GM19193 (cell line): ENCODE results near the gene SORBS2.

Experiments
- POLR2A ChIP-seq: IDR thresholded peaks from 4 replicates; pipeline ENCODE4 v1.6.1; 2011; ENCODE audit not compliant: insufficient read depth, insufficient read length; ENCODE audit errors: extremely low read depth

Gene SORBS2

GRCh38 chr4:185656467-185656931 is 155.5 kb downstream of the SORBS2 start:
- TF ChIP-seq POLR2A: no peak

GRCh38 chr4:185654965-185655554 is 156.9 kb downstream of the SORBS2 start:
- TF ChIP-seq POLR2A: no peak

GRCh38 chr4:185654311-185654710 is 157.7 kb downstream of the SORBS2 start:
- no peak for TF ChIP-seq POLR2A

- TF ChIP-seq POLR2A: no peak
Measured at GRCh38 chr4:185651851-185652250, 160.1 kb downstream of the SORBS2 start.

- TF ChIP-seq POLR2A: no peak
Measured at GRCh38 chr4:185651137-185651677, 160.8 kb downstream of the SORBS2 start.

- TF ChIP-seq POLR2A: no peak
Measured at GRCh38 chr4:185648631-185649030, 163.4 kb downstream of the SORBS2 start.

GRCh38 chr4:185645403-185645802 is 166.6 kb downstream of the SORBS2 start:
- TF ChIP-seq POLR2A: no peak

GRCh38 chr4:185644408-185644807 is 167.6 kb downstream of the SORBS2 start:
- TF ChIP-seq POLR2A: no peak

GRCh38 chr4:185642907-185643306 is 169.1 kb downstream of the SORBS2 start:
- no peak for TF ChIP-seq POLR2A

GRCh38 chr4:185640811-185641675 is 171.0 kb downstream of the SORBS2 start:
- TF ChIP-seq POLR2A: no peak

- no peak for TF ChIP-seq POLR2A
Measured at GRCh38 chr4:185638548-185639301, 173.3 kb downstream of the SORBS2 start.

GRCh38 chr4:185638093-185638492 is 173.9 kb downstream of the SORBS2 start:
- no peak for TF ChIP-seq POLR2A

- TF ChIP-seq POLR2A: no peak
Measured at GRCh38 chr4:185637163-185637875, 174.7 kb downstream of the SORBS2 start.

- TF ChIP-seq POLR2A: no peak
Measured at GRCh38 chr4:185634066-185634652, 177.8 kb downstream of the SORBS2 start.
